H9 (cell line): ENCODE data around the gene TMEM187. TPM values are rescaled to one million over a fixed set of nuclear protein-coding genes. Genes with fewer than 3 reads are reported as not detected.
A peak's percentile ranks its signal among the peaks of the same experiment; 100 is the strongest.

Experiments
- DNase-seq: peaks from one replicate; pipeline ENCODE4 v3.0.0-alpha.2; 2017
- H2AFZ ChIP-seq: one replicate; pipeline ENCODE4 v1.6.1; 2013; ENCODE audit warnings: mild to moderate bottlenecking, low read length, control low read depth, moderate library complexity
- H2AK5ac ChIP-seq: 2 replicates; pipeline ENCODE4 v1.6.1; 2013; ENCODE audit warnings: low read length, control low read depth, mixed read lengths; ENCODE audit not compliant: insufficient read length
- H2BK120ac ChIP-seq: one replicate; pipeline ENCODE4 v1.6.1; 2013; ENCODE audit warnings: low read depth, mild to moderate bottlenecking, low read length, control low read depth, inconsistent platforms; ENCODE audit not compliant: poor library complexity, severe bottlenecking
- H2BK12ac ChIP-seq: 2 replicates; pipeline ENCODE4 v1.6.1; 2013; ENCODE audit warnings: low read length, control low read depth, mixed read lengths, low read depth; ENCODE audit not compliant: insufficient read length
- H2BK15ac ChIP-seq: 2 replicates; pipeline ENCODE4 v1.6.1; 2013; ENCODE audit warnings: low read depth, low read length, control low read depth
- H2BK20ac ChIP-seq: one replicate; pipeline ENCODE4 v1.6.1; 2013; ENCODE audit warnings: low read depth, mild to moderate bottlenecking, low read length, control low read depth, inconsistent platforms; ENCODE audit not compliant: poor library complexity, severe bottlenecking
- H2BK5ac ChIP-seq: 2 replicates; pipeline ENCODE4 v1.6.1; 2013; ENCODE audit warnings: low read length, control low read depth, mixed read lengths; ENCODE audit not compliant: insufficient read length
- H3K14ac ChIP-seq: 2 replicates; pipeline ENCODE4 v1.6.1; 2013; ENCODE audit warnings: low read length, control low read depth; ENCODE audit not compliant: insufficient read depth
- H3K18ac ChIP-seq: 2 replicates; pipeline ENCODE4 v1.6.1; 2013; ENCODE audit warnings: low read depth, mild to moderate bottlenecking, mixed read lengths, low read length, control low read depth; ENCODE audit not compliant: insufficient read length
- H3K23ac ChIP-seq: 2 replicates; pipeline ENCODE4 v1.6.1; 2013; ENCODE audit warnings: low read length, control low read depth, mixed read lengths, low read depth; ENCODE audit not compliant: insufficient read length
- H3K23me2 ChIP-seq: 2 replicates; pipeline ENCODE4 v1.6.1; 2013; ENCODE audit warnings: low read depth, mild to moderate bottlenecking, mixed read lengths, low read length, control low read depth; ENCODE audit not compliant: insufficient read length, poor library complexity, severe bottlenecking
- H3K27ac ChIP-seq: 2 replicates; pipeline ENCODE4 v1.5.1; 2013; ENCODE audit warnings: low read length, control low read depth, mixed read lengths, low read depth; ENCODE audit not compliant: insufficient read length
- H3K27me3 ChIP-seq: 2 replicates; pipeline ENCODE4 v1.6.1; 2013; ENCODE audit warnings: low read length, control low read depth, inconsistent platforms; ENCODE audit not compliant: insufficient read depth
- H3K4ac ChIP-seq: 2 replicates; pipeline ENCODE4 v1.6.1; 2013; ENCODE audit warnings: low read depth, mild to moderate bottlenecking, control low read depth, inconsistent platforms, low read length, moderate library complexity
- H3K4me1 ChIP-seq: 2 replicates; pipeline ENCODE4 v1.6.1; 2013; ENCODE audit warnings: low read length, control low read depth, inconsistent platforms; ENCODE audit not compliant: insufficient read depth
- H3K4me2 ChIP-seq: 2 replicates; pipeline ENCODE4 v1.6.1; 2013; ENCODE audit warnings: low read length, control low read depth, mixed read lengths; ENCODE audit not compliant: insufficient read length, insufficient read depth
- H3K56ac ChIP-seq: 2 replicates; pipeline ENCODE4 v1.6.1; 2013; ENCODE audit warnings: low read depth, mild to moderate bottlenecking, mixed read lengths, low read length, control low read depth; ENCODE audit not compliant: insufficient read length
- H3K79me1 ChIP-seq: 2 replicates; pipeline ENCODE4 v1.6.1; 2013; ENCODE audit warnings: low read depth, mild to moderate bottlenecking, moderate library complexity, low read length, control low read depth, inconsistent platforms; ENCODE audit not compliant: insufficient read depth, poor library complexity, severe bottlenecking
- H3K79me2 ChIP-seq: 2 replicates; pipeline ENCODE4 v1.6.1; 2013; ENCODE audit warnings: low read length, control low read depth, inconsistent platforms; ENCODE audit not compliant: insufficient read depth
- H3K9ac ChIP-seq: 2 replicates; pipeline ENCODE4 v1.6.1; 2013; ENCODE audit warnings: low read length, control low read depth, mixed read lengths; ENCODE audit not compliant: insufficient read length; ENCODE audit errors: extremely low read depth
- H3K9me3 ChIP-seq: one replicate; pipeline ENCODE4 v1.6.1; 2013; ENCODE audit warnings: low read depth, low read length, inconsistent platforms; ENCODE audit not compliant: control insufficient read depth
- H3T11ph ChIP-seq: one replicate; pipeline ENCODE4 v1.6.1; 2013; ENCODE audit warnings: mild to moderate bottlenecking, low read length, control low read depth, inconsistent platforms
- H4K20me1 ChIP-seq: one replicate; pipeline ENCODE4 v1.6.1; 2013; ENCODE audit not compliant: control insufficient read depth, insufficient read length, insufficient read depth
- H4K5ac ChIP-seq: 2 replicates; pipeline ENCODE4 v1.6.1; 2013; ENCODE audit warnings: low read depth, mild to moderate bottlenecking, mixed read lengths, low read length, control low read depth; ENCODE audit not compliant: insufficient read length
- H4K8ac ChIP-seq: replicated peaks from 2 replicates; pipeline ENCODE4 v1.6.1; 2013; ENCODE audit warnings: low read length, control low read depth, mixed read lengths, low read depth; ENCODE audit not compliant: insufficient read length
- H4K91ac ChIP-seq: 2 replicates; pipeline ENCODE4 v1.6.1; 2013; ENCODE audit warnings: low read depth, mild to moderate bottlenecking, moderate library complexity, mixed read lengths, low read length, control low read depth; ENCODE audit not compliant: insufficient read length
- H3K27ac Mint-ChIP-seq, 3 experiments: 2 replicates in 2 of 3; 3 replicates in 1 of 3; pipeline ENCODE4 v1.8.0; 2020 to 2021; ENCODE audit warnings: mixed read lengths in 3 of 3, mild to moderate bottlenecking in 1 of 3, moderate library complexity in 1 of 3
- H3K27me3 Mint-ChIP-seq: 2 replicates; pipeline ENCODE4 v1.8.0; 2021; ENCODE audit warnings: low read depth, mild to moderate bottlenecking, moderate library complexity, mixed read lengths
- H3K36me3 Mint-ChIP-seq, 3 experiments: 2 replicates in 2 of 3; 3 replicates in 1 of 3; pipeline ENCODE4 v1.8.0; 2020 to 2021; ENCODE audit warnings: low read depth in 3 of 3, mixed read lengths in 3 of 3; ENCODE audit not compliant: insufficient read depth in 1 of 3
- H3K4me1 Mint-ChIP-seq, 2 experiments: 2 replicates each; pipeline ENCODE4 v1.8.0; 2020; ENCODE audit warnings: mixed read lengths in 2 of 2
- H3K4me3 Mint-ChIP-seq, 2 experiments: 2 replicates in 1 of 2; 3 replicates in 1 of 2; pipeline ENCODE4 v1.8.0; 2020 to 2021; ENCODE audit warnings: mild to moderate bottlenecking in 2 of 2, mixed read lengths in 2 of 2, moderate library complexity in 1 of 2
- H3K9me3 Mint-ChIP-seq, 2 experiments: 2 replicates in 1 of 2; 3 replicates in 1 of 2; pipeline ENCODE4 v1.8.0; 2020; ENCODE audit warnings: mild to moderate bottlenecking in 2 of 2, mixed read lengths in 2 of 2, moderate library complexity in 1 of 2
- WGBS: extraction: QIAGEN DNeasy Blood & Tissue Kit; methylation state at CpG from one replicate; pipeline ENCODE4 v1.1.7; 2013; ENCODE audit warnings: missing lambda C conversion rate, low lambda C conversion rate, mixed read lengths; ENCODE audit not compliant: insufficient read length; ENCODE audit errors: extremely low coverage; 5-methylcytosine and 5-hydroxymethylcytosine counted together
- total RNA-seq: library from RNA; stranded (reverse); gene quantifications from 2 replicates; pipeline ENCODE4 v1.2.1, GENCODE V29; 2021
- TF ChIP-seq, protein P1 (sequence below): fragments of 200-600 bp; sonication (generic); conservative IDR thresholded peaks from 3 replicates; pipeline ENCODE4 v1.8.0; 2021; ENCODE audit warnings: antibody characterized with exemption, mild to moderate bottlenecking

The TMEM187 gene
- total RNA-seq, 1 experiment from 2014 or later: 2.7 TPM

DNA sequence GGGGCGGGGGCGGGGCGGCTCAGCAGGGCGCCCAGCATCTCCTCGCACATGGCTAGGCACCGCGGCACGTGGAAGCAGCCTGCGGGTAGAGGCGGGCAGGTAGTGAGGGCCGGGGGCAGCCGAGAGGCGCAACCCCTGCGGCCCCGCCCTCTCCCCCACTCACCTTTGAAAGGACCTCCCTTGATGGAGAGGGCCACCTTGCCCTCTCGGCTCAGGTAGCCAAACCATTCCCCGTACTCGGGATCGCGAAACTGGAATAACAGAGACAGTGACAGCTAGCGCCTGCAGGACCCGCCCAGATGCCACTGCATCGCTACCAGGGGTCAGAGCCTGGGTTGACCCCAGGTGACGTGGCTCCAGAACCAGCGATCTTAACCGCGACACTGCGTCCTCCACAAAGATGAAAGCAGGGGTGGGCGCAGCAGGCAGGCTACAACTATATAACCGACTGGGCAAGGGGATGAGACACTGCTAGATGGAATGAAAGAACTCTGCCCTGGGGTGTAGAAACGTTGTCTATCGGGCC is 37.2 kb upstream of the TMEM187 start:
- no peak overlapping the region for H3K27ac ChIP-seq
- TF ChIP-seq, protein P1, sequence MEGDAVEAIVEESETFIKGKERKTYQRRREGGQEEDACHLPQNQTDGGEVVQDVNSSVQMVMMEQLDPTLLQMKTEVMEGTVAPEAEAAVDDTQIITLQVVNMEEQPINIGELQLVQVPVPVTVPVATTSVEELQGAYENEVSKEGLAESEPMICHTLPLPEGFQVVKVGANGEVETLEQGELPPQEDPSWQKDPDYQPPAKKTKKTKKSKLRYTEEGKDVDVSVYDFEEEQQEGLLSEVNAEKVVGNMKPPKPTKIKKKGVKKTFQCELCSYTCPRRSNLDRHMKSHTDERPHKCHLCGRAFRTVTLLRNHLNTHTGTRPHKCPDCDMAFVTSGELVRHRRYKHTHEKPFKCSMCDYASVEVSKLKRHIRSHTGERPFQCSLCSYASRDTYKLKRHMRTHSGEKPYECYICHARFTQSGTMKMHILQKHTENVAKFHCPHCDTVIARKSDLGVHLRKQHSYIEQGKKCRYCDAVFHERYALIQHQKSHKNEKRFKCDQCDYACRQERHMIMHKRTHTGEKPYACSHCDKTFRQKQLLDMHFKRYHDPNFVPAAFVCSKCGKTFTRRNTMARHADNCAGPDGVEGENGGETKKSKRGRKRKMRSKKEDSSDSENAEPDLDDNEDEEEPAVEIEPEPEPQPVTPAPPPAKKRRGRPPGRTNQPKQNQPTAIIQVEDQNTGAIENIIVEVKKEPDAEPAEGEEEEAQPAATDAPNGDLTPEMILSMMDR: no peak
- peaks cover 8 to 23% of the 10 kb centered on the region in 2 experiments; a peak in 3 of 4 replicates for H3K4me1 Mint-ChIP-seq
- no peak overlapping the region for H4K5ac ChIP-seq
- H3K27me3 Mint-ChIP-seq: no peaks in the 10 kb centered on the region
- H4K8ac ChIP-seq: no peak overlapping the region
- H3T11ph ChIP-seq: no peak overlapping the region
- H3K27me3 ChIP-seq: no peaks in the 10 kb centered on the region
- H3K9ac ChIP-seq: no peak overlapping the region
- H3K27ac Mint-ChIP-seq: no peak overlapping the region
- H3K18ac ChIP-seq: no peak overlapping the region
- no peak overlapping the region for H2AK5ac ChIP-seq
- peak; percentile 69 for DNase-seq
- no peak overlapping the region for H3K4me2 ChIP-seq
- no peaks in the 10 kb centered on the region; the same call in 1 of the 2 replicates for H3K79me2 ChIP-seq
- H3K4me1 ChIP-seq: no peaks in the 10 kb centered on the region
- no peak overlapping the region for H2BK12ac ChIP-seq
- H3K36me3 Mint-ChIP-seq: peaks cover 24 to 43% (median 27%) of the 10 kb centered on the region in 3 experiments
- no peak overlapping the region for H2BK20ac ChIP-seq
- H3K14ac ChIP-seq: no peak overlapping the region
- no peak overlapping the region for H4K91ac ChIP-seq
- no CpG with 5 or more reads among the region's 32 CpGs for WGBS
- no peak overlapping the region for H2BK15ac ChIP-seq
- H3K9me3 ChIP-seq: peaks cover 26% of the 10 kb centered on the region
- peaks cover 7% of the 10 kb centered on the region for H3K23me2 ChIP-seq
- H3K4me3 Mint-ChIP-seq: peak overlapping the region; percentile 50 to 77
- no peak overlapping the region for H2BK5ac ChIP-seq
- H3K56ac ChIP-seq: no peak overlapping the region
- no peaks in the 10 kb centered on the region for H4K20me1 ChIP-seq
- H3K23ac ChIP-seq: no peak overlapping the region
- no peak overlapping the region for H2BK120ac ChIP-seq
- H3K79me1 ChIP-seq: no peaks in the 10 kb centered on the region
- H3K9me3 Mint-ChIP-seq: peaks cover 68 to 73% of the 10 kb centered on the region in 2 experiments
- H3K4ac ChIP-seq: no peak overlapping the region
- no peak overlapping the region for H2AFZ ChIP-seq
